ENCODE results near the gene RAX2. TPM values are rescaled to one million over a fixed set of nuclear protein-coding genes. Genes with fewer than 3 reads are reported as not detected.

Gene RAX2

Small RNA genes lying within 50 kb of the gene (small RNA-seq; reads per million reads assigned to genes)
- not detected for gene AC005777.1 (ENCODE audit: insufficient read depth)
